Mammary epithelial cell (primary cell): ENCODE results near the gene COL27A1.

ENCODE experiments used
- CTCF ChIP-seq, 2 donors: IDR thresholded peaks in 1 of 2; conservative IDR thresholded peaks in 1 of 2; 2 replicates each; pipeline ENCODE4 v1.5.1; 2011 to 2012; ENCODE audit warnings: inconsistent platforms in 2 of 2, low read length in 2 of 2, mild to moderate bottlenecking in 2 of 2, control low read depth in 1 of 2, low read depth in 1 of 2; ENCODE audit not compliant: insufficient read depth in 1 of 2; ENCODE audit errors: extremely low read depth in 1 of 2
- EZH2 ChIP-seq: IDR thresholded peaks from 2 replicates; pipeline ENCODE4 v1.6.1; 2012; ENCODE audit warnings: low read length, inconsistent platforms, borderline replicate concordance

- TF ChIP-seq EZH2 (no peak), CTCF (conservative IDR thresholded peaks at IDR 0.05 in 1 of 2, IDR thresholded peaks at IDR 0.05 in 1 of 2; ENCODE audit: extremely low read depth in 1 of 2, insufficient read depth in 1 of 2, low read depth in 1 of 2, low read length in 2 of 2) (no peak)
Measured at GRCh38 chr9:114315723-114316363, 160.5 kb downstream of the COL27A1 start.
